Gastrocnemius medialis (tissue), 4 donors: Measurements from ENCODE around the gene BIK. TPM values are rescaled to one million over a fixed set of nuclear protein-coding genes. Genes with fewer than 3 reads are reported as not detected.
A peak's percentile ranks its signal among the peaks of the same experiment; 100 is the strongest.

Experiments used
- ATAC-seq, 2 donors: fragments of 150-250 bp; one replicate each; pipeline ENCODE4 v1.9.1; 2016
- DNase-seq, 2 donors: peaks; one replicate each; pipeline ENCODE4 v3.0.0-alpha.2; 2019
- H3K27ac ChIP-seq, 4 donors: fragments of 200-600 bp; sonication (generic); 1 replicate in 1 of 4; 2 replicates in 3 of 4; pipeline ENCODE4 v1.5.1; 2016 to 2018; ENCODE audit warnings: mild to moderate bottlenecking in 2 of 4, moderate library complexity in 1 of 4
- H3K27me3 ChIP-seq, 3 donors: fragments of 200-600 bp; sonication (generic) in 2 of 3; 1 replicate in 1 of 3; 2 replicates in 2 of 3; pipeline versions ENCODE4 v1.5.1 to v1.6.0; 2016 to 2019; ENCODE audit warnings: mild to moderate bottlenecking in 1 of 3, moderate library complexity in 1 of 3
- H3K36me3 ChIP-seq, 2 donors: fragments of 200-600 bp; sonication (generic) in 1 of 2; one replicate each; pipeline ENCODE4 v1.5.1; 2017 to 2018
- H3K4me1 ChIP-seq, 2 donors: fragments of 200-600 bp; sonication (generic) in 1 of 2; one replicate each; pipeline ENCODE4 v1.5.1; 2016 to 2017; ENCODE audit warnings: mild to moderate bottlenecking in 2 of 2
- H3K4me3 ChIP-seq, 4 donors: fragments of 200-600 bp; sonication (generic) in 3 of 4; 1 replicate in 1 of 4; 2 replicates in 3 of 4; pipeline ENCODE4 v1.5.1; 2016 to 2019; ENCODE audit warnings: mild to moderate bottlenecking in 2 of 4
- H3K9me3 ChIP-seq, 3 donors: fragments of 200-600 bp; sonication (generic) in 2 of 3; 1 replicate in 1 of 3; 2 replicates in 2 of 3; pipeline ENCODE4 v1.5.1; 2016 to 2019
- POLR2A ChIP-seq, 2 donors: fragments of 450-650 bp; IDR thresholded peaks; one replicate each; pipeline ENCODE4 v1.6.1; 2017; ENCODE audit warnings: antibody characterized with exemption in 2 of 2, mild to moderate bottlenecking in 2 of 2, moderate library complexity in 2 of 2
- in situ Hi-C, 4 donors: fragments of 200-750 bp; cut with MboI; loops; one replicate each; pipeline versions ENCODE4 v1.15.0 to v1.8.0; 2017; ENCODE audit warnings: low sequenced_read_pairs in 4 of 4
- intact Hi-C: fragments of 100-400 bp; cut with DNase I; formaldehyde crosslinking; loops from one replicate; pipeline ENCODE4 v1.15.1; 2023; ENCODE audit warnings: low total_unique reads
- total RNA-seq, 4 donors: library from RNA; depleted of rRNA; stranded (reverse); fragments of >200 nt; gene quantifications; one replicate each; pipeline versions ENCODE4 v1.1.0 to v1.2.3, GENCODE V29; 2016
- TF ChIP-seq, protein P1 (sequence below), 5 experiments: fragments of 450-650 bp in 3 of 5; fragments of 200-600 bp in 2 of 5; sonication (generic) in 2 of 5; IDR thresholded peaks in 4 of 5; conservative IDR thresholded peaks in 1 of 5; 1 replicate in 4 of 5; 2 replicates in 1 of 5; pipeline ENCODE4 v1.5.1; 2016 to 2019; ENCODE audit warnings: antibody characterized with exemption in 5 of 5, mild to moderate bottlenecking in 3 of 5, moderate library complexity in 3 of 5

BIK gene
- total RNA-seq, 4 donors from 2014 or later: not detected

DNA sequence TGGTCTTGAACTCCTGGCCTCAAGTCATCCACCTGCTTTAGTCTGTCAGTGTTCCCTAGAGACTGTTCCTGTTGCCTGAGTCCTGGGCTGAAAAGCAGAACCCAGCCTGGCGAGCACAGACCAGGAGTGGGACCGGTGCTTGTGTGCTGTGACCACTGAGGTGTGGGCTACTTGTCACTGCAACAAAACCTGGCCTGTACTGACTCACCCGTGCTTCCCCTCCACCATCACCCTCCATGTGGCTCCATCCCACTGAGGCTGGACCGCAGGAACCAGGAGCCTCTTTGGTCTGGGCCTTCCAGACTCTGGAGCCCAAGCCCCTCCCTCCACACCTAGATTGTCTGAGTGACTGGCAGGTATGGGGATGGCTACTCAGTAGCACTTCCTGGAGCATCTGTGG, 24.0 kb downstream of the BIK start:
- peaks cover 0 to 60% of the 10 kb centered on the region in 2 donors for H3K36me3 ChIP-seq
- no peak for ATAC-seq
- no peak for DNase-seq

DNA sequence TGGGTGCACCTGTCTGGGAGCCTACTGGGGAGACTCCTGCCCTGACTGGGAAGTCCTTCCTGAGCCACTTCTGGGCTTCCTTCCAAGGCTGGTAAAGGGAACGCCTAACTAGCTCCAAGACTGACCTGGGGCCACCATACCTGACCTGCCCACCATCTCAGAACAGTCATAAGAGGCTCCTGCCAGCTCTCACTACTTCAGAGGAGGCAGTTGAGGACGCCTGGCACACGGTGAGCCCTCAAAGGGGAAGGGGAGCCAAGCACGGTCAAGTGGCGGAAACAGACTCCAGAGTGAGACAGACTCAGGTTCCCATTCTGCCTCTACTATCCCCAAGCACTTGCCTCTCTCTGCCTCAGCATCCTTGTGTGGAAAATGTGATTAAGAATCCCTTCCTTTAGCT, 25.0 kb downstream of the BIK start:
- Histone ChIP-seq H3K36me3 (peaks cover 0 to 70% of the 10 kb centered on the region in 2 donors), H3K4me3 (no peak overlapping the region), H3K27me3 (no peaks in the 10 kb centered on the region), H3K9me3 (no peaks in the 10 kb centered on the region), H3K4me1 (no peaks in the 10 kb centered on the region), H3K27ac (no peak overlapping the region)
- no peak for ATAC-seq
- intact Hi-C loops (no loop called here), in situ Hi-C loops (no loop called here)
- TF ChIP-seq POLR2A (IDR thresholded peaks at IDR 0.05): no peak
- TF ChIP-seq, protein P1, sequence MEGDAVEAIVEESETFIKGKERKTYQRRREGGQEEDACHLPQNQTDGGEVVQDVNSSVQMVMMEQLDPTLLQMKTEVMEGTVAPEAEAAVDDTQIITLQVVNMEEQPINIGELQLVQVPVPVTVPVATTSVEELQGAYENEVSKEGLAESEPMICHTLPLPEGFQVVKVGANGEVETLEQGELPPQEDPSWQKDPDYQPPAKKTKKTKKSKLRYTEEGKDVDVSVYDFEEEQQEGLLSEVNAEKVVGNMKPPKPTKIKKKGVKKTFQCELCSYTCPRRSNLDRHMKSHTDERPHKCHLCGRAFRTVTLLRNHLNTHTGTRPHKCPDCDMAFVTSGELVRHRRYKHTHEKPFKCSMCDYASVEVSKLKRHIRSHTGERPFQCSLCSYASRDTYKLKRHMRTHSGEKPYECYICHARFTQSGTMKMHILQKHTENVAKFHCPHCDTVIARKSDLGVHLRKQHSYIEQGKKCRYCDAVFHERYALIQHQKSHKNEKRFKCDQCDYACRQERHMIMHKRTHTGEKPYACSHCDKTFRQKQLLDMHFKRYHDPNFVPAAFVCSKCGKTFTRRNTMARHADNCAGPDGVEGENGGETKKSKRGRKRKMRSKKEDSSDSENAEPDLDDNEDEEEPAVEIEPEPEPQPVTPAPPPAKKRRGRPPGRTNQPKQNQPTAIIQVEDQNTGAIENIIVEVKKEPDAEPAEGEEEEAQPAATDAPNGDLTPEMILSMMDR (IDR thresholded peaks at IDR 0.05 in 4 of 5, conservative IDR thresholded peaks at IDR 0.05 in 1 of 5): no peak
- DNase-seq: no peak

More for the DNA sequence above, 24.0 kb downstream of the BIK start:
- Histone ChIP-seq H3K4me1 (no peaks in the 10 kb centered on the region), H3K9me3 (no peaks in the 10 kb centered on the region), H3K27me3 (no peaks in the 10 kb centered on the region), H3K4me3 (no peak overlapping the region), H3K27ac (no peak overlapping the region)
- no peak for TF ChIP-seq POLR2A (IDR thresholded peaks at IDR 0.05)
- TF ChIP-seq, protein P1 (IDR thresholded peaks at IDR 0.05 in 4 of 5, conservative IDR thresholded peaks at IDR 0.05 in 1 of 5): no peak
- intact Hi-C loops: no loop called here
- in situ Hi-C loops: no loop called here

DNA sequence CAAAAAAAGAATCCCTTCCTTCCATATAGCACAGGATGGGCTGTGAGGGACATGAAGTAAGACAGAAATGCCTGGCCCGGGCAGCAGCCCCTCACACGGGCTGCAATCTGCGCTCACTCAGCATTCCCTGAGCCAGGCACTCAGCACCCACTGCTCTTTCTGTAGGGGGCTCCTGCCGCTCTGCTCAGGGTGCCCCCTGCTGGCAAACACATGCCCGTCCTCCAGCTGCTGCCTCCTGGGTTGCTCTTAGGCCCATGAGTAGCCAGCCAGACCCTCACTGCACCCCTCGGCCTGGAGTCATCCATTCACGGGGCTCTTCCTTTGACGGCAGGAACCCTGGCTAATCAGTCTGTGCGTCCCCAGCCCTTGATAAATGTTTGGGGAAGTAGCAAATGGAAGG, 25.7 kb downstream of the BIK start:
- no peaks in the 10 kb centered on the region for H3K9me3 ChIP-seq
- H3K4me1 ChIP-seq: no peaks in the 10 kb centered on the region
- no peak overlapping the region for H3K27ac ChIP-seq
- intact Hi-C loops: no loop called here
- TF ChIP-seq, protein P1 (IDR thresholded peaks at IDR 0.05 in 4 of 5, conservative IDR thresholded peaks at IDR 0.05 in 1 of 5): peak in 4 of 5 experiments; percentile 16 to 52 (median 30)
- TF ChIP-seq POLR2A (IDR thresholded peaks at IDR 0.05): no peak
- peaks cover 0 to 77% of the 10 kb centered on the region in 2 donors for H3K36me3 ChIP-seq
- no peak for DNase-seq
- no peak for ATAC-seq
- in situ Hi-C loops: no loop called here
- H3K4me3 ChIP-seq: no peak overlapping the region
- no peaks in the 10 kb centered on the region for H3K27me3 ChIP-seq

DNA sequence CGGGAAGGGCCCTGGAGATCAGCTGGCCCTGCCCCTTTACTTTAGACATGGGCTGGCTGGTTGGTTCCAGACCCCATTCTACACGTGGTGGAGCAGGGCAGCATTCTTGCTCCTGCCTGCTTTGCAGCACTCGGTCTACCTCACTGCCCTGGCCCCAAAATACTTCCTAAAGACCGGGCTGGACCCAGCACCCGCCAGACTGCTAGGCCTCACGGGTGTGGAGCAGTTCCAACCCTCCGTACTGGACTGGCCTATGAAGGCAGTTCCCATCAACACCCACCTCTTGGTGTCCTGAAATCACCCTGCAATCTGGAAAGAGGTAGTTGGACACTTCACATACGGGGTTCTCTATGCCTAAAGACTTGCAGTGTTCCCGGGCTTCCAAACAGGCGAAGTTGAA, 26.3 kb downstream of the BIK start:
- Histone ChIP-seq H3K4me3 (no peak overlapping the region), H3K27me3 (no peaks in the 10 kb centered on the region), H3K36me3 (peaks cover 0 to 77% of the 10 kb centered on the region in 2 donors), H3K27ac (no peak overlapping the region), H3K4me1 (peaks cover 0 to 4% of the 10 kb centered on the region in 2 donors), H3K9me3 (no peaks in the 10 kb centered on the region)
- DNase-seq (no peak), ATAC-seq (no peak)
- in situ Hi-C loops: no loop called here
- TF ChIP-seq, protein P1 (IDR thresholded peaks at IDR 0.05 in 4 of 5, conservative IDR thresholded peaks at IDR 0.05 in 1 of 5): no peak
- TF ChIP-seq POLR2A (IDR thresholded peaks at IDR 0.05): no peak
- intact Hi-C loops: no loop called here
